Uterus (tissue), 4 donors: Measurements from ENCODE around the gene AUH. TPM values are rescaled to one million over a fixed set of nuclear protein-coding genes. Genes with fewer than 3 reads are reported as not detected.

Experiments
- DNase-seq, 2 donors: peaks; one replicate each; pipeline ENCODE4 v3.0.0-alpha.2; 2019 to 2020
- H3K27ac ChIP-seq, 2 donors: fragments of 200-600 bp; sonication (generic); 1 replicate in 1 of 2; 2 replicates in 1 of 2; pipeline ENCODE4 v1.5.1; 2016 to 2018
- H3K27me3 ChIP-seq, 2 donors: fragments of 200-600 bp; sonication (generic); one replicate each; pipeline ENCODE4 v1.5.1; 2018 to 2019; ENCODE audit warnings: control low read depth in 1 of 2
- H3K36me3 ChIP-seq, 2 donors: fragments of 200-600 bp; sonication (generic); one replicate each; pipeline ENCODE4 v1.5.1; 2019; ENCODE audit warnings: control low read depth in 1 of 2
- H3K4me1 ChIP-seq, 2 donors: fragments of 200-600 bp; sonication (generic); one replicate each; pipeline ENCODE4 v1.5.1; 2018 to 2019; ENCODE audit warnings: control low read depth in 1 of 2
- H3K4me3 ChIP-seq, 2 donors: fragments of 200-600 bp; sonication (generic); 1 replicate in 1 of 2; 2 replicates in 1 of 2; pipeline ENCODE4 v1.5.1; 2018 to 2019; ENCODE audit warnings: mild to moderate bottlenecking in 1 of 2
- H3K9me3 ChIP-seq, 2 donors: fragments of 200-600 bp; sonication (generic); one replicate each; pipeline ENCODE4 v1.5.1; 2019; ENCODE audit warnings: control low read depth in 1 of 2
- POLR2A ChIP-seq, 2 donors: fragments of 450-650 bp; IDR thresholded peaks; one replicate each; pipeline ENCODE4 v1.6.1; 2016; ENCODE audit warnings: antibody characterized with exemption in 2 of 2, mild to moderate bottlenecking in 1 of 2, moderate library complexity in 1 of 2
- intact Hi-C: fragments of 100-400 bp; cut with DNase I; formaldehyde crosslinking; loops from one replicate; pipeline ENCODE4 v1.15.1; 2023; ENCODE audit warnings: low total_unique reads
- total RNA-seq, 4 donors: library from RNA; depleted of rRNA in 3 of 4; stranded (reverse); fragments of >200 nt in 3 of 4; gene quantifications; one replicate each; pipeline versions ENCODE4 v1.1.0 to v1.2.4, GENCODE V29; 2014 to 2023
- TF ChIP-seq, protein P1 (sequence below), 4 experiments: fragments of 200-600 bp in 2 of 4; fragments of 450-650 bp in 2 of 4; sonication (generic) in 2 of 4; IDR thresholded peaks; one replicate each; pipeline ENCODE4 v1.5.1; 2016 to 2019; ENCODE audit warnings: antibody characterized with exemption in 4 of 4, mild to moderate bottlenecking in 2 of 4, moderate library complexity in 1 of 4
- donor health status: DM: yes; HTN: yes; CAD: no.

AUH gene
- total RNA-seq, 4 donors from 2014 or later, result 4.4 to 36.7 (median 23.7) TPM

- Histone ChIP-seq H3K27me3 (no peaks in the 10 kb centered on the region), H3K4me1 (peaks cover 0 to 3% of the 10 kb centered on the region in 2 donors), H3K36me3 (no peaks in the 10 kb centered on the region), H3K9me3 (no peaks in the 10 kb centered on the region), H3K27ac (no peak overlapping the region), H3K4me3 (no peak overlapping the region)
- no peak for DNase-seq
- no peak for TF ChIP-seq POLR2A (IDR thresholded peaks at IDR 0.05)
- TF ChIP-seq, protein P1, sequence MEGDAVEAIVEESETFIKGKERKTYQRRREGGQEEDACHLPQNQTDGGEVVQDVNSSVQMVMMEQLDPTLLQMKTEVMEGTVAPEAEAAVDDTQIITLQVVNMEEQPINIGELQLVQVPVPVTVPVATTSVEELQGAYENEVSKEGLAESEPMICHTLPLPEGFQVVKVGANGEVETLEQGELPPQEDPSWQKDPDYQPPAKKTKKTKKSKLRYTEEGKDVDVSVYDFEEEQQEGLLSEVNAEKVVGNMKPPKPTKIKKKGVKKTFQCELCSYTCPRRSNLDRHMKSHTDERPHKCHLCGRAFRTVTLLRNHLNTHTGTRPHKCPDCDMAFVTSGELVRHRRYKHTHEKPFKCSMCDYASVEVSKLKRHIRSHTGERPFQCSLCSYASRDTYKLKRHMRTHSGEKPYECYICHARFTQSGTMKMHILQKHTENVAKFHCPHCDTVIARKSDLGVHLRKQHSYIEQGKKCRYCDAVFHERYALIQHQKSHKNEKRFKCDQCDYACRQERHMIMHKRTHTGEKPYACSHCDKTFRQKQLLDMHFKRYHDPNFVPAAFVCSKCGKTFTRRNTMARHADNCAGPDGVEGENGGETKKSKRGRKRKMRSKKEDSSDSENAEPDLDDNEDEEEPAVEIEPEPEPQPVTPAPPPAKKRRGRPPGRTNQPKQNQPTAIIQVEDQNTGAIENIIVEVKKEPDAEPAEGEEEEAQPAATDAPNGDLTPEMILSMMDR (IDR thresholded peaks at IDR 0.05), result no peak
- intact Hi-C loops, result no loop called here
Measured at GRCh38 chr9:91359083-91359482, 2.6 kb downstream of the AUH start.

DNA sequence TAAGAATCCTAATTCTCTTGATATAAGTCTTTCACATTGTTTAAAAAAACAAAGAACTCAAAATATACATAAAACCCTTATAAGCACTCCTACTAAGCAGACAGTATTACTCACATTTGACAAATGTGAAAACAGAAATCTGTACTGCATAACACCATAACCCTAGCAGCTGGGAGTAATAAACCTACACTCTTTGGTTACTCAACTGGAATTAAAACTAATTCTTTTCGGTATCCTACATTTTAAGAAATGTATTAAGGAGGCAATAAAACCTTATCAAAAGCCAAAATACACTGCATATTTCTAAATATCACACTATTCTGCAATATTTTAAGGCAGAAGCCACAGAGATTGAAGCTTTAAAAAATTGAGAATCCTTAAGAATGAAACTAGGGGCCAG, 6.8 kb downstream of the AUH start:
- H3K9me3 ChIP-seq, result no peaks in the 10 kb centered on the region
- peaks cover 0 to 3% of the 10 kb centered on the region in 2 donors for H3K4me1 ChIP-seq
- TF ChIP-seq POLR2A (IDR thresholded peaks at IDR 0.05), result no peak
- TF ChIP-seq, protein P1 (IDR thresholded peaks at IDR 0.05), result no peak
- H3K27me3 ChIP-seq, result no peaks in the 10 kb centered on the region
- H3K4me3 ChIP-seq, result no peak overlapping the region
- no peak overlapping the region for H3K27ac ChIP-seq
- intact Hi-C loops, result no loop called here
- H3K36me3 ChIP-seq, result no peaks in the 10 kb centered on the region
- DNase-seq, result no peak

DNA sequence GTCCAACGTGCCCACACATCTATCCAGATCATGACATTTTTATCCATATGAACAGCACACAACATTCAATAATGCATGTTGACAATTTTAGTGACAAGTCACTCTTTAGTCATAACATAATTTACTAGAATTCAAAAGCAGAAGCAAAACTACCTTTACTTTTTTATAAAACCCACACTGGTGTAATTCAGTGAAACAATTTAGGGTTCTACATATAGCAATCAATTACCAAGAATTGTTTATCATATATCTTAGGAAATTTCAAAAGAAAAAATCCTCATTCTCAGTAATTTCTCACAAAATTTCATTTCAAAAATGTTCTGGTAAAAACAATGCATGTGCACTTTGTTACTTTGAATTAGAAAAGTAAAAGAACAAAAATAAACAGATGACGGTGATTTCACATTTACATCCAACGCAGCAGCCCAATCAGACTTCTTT, 12.6 kb downstream of the AUH start:
- no peak for TF ChIP-seq POLR2A (IDR thresholded peaks at IDR 0.05)
- TF ChIP-seq, protein P1 (IDR thresholded peaks at IDR 0.05), result no peak
- H3K36me3 ChIP-seq, result no peaks in the 10 kb centered on the region
- no peaks in the 10 kb centered on the region for H3K9me3 ChIP-seq
- H3K27ac ChIP-seq, result no peak overlapping the region
- H3K4me1 ChIP-seq, result no peaks in the 10 kb centered on the region
- intact Hi-C loops, result no loop called here
- H3K27me3 ChIP-seq, result no peaks in the 10 kb centered on the region
- DNase-seq, result no peak
- no peak overlapping the region for H3K4me3 ChIP-seq

GRCh38 chr9:91348191-91348807, 13.4 kb downstream of the AUH start:
- no peak for DNase-seq
- Histone ChIP-seq H3K9me3 (no peaks in the 10 kb centered on the region), H3K4me1 (no peaks in the 10 kb centered on the region), H3K27ac (no peak overlapping the region), H3K27me3 (no peaks in the 10 kb centered on the region), H3K36me3 (no peaks in the 10 kb centered on the region), H3K4me3 (no peak overlapping the region)
- intact Hi-C loops, result no loop called here
- no peak for TF ChIP-seq POLR2A (IDR thresholded peaks at IDR 0.05)
- TF ChIP-seq, protein P1 (IDR thresholded peaks at IDR 0.05), result no peak

DNA sequence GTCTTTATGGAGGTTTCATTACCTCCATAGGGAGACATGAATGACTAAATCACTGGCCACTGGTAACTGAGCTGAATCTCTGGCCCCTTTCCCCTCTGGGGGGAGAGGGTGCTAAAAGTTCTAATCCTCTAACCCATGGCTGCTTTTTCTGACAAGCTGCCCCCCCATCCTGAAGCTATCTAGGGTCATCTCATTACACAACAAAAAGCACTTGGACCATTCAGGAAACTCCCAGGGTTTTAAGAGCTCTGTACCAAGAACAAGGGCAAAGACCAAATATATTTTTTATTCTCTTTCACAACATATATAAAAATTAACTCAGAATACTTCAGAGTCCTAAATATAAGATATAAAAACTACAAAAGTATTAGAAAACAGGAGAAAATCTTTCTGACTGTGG, 14.3 kb downstream of the AUH start:
- Histone ChIP-seq H3K9me3 (no peaks in the 10 kb centered on the region), H3K4me3 (no peak overlapping the region), H3K36me3 (no peaks in the 10 kb centered on the region), H3K27me3 (no peaks in the 10 kb centered on the region), H3K4me1 (no peaks in the 10 kb centered on the region), H3K27ac (no peak overlapping the region)
- intact Hi-C loops, result no loop called here
- no peak for DNase-seq
- TF ChIP-seq, protein P1 (IDR thresholded peaks at IDR 0.05), result no peak
- TF ChIP-seq POLR2A (IDR thresholded peaks at IDR 0.05), result no peak
